Measurements from ENCODE around the gene ADGRA3. TPM values are rescaled to one million over a fixed set of nuclear protein-coding genes. Genes with fewer than 3 reads are reported as not detected.

Gene ADGRA3
- total RNA-seq, 1 experiment from 2014 or later = 56.5 TPM

DNA sequence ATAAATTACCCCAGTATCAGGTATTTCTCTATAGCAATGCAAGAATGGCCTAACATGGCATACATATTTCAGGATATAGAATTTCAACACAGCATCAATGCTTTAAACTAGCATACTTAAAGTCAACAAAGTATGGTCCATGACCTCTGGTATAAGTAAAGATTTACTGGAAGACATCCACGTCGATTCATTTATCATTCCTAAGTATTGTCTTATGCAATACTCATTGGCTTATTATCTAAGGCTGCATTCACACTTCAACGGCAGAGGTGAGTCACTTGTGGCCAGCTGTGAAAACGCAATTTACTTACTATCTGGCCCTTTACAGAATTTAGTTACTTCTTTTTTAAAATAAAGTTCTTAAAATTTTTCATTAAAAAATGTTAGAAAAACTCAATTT, 42.6 kb downstream of the ADGRA3 start:
- Histone ChIP-seq H2BK120ac (ENCODE audit: low read depth, low read length, poor library complexity, severe bottlenecking) (no peak overlapping the region), H2BK15ac (ENCODE audit: low read depth, low read length) (no peak overlapping the region), H4K5ac (ENCODE audit: insufficient read length, low read depth, low read length) (no peak overlapping the region), H2AFZ (ENCODE audit: low read length) (no peak overlapping the region), H4K91ac (ENCODE audit: insufficient read length, low read depth, low read length) (no peak overlapping the region), H3K27ac (ENCODE audit: insufficient read length, low read depth, low read length) (no peak overlapping the region), H4K8ac (replicated peaks; ENCODE audit: insufficient read length, low read depth, low read length) (no peak overlapping the region), H3K56ac (ENCODE audit: insufficient read length, low read depth, low read length) (no peak overlapping the region), H3K79me1 (ENCODE audit: insufficient read depth, low read depth, low read length, poor library complexity, severe bottlenecking) (peaks cover 3% of the 10 kb centered on the region), H2AK5ac (ENCODE audit: insufficient read length, low read length) (no peak overlapping the region), H3T11ph (ENCODE audit: low read length) (no peak overlapping the region), H3K4me2 (ENCODE audit: insufficient read depth, insufficient read length, low read length) (no peak overlapping the region), H3K9me3 (ENCODE audit: control insufficient read depth, low read depth, low read length) (no peaks in the 10 kb centered on the region), H3K9ac (ENCODE audit: extremely low read depth, insufficient read length, low read length) (no peak overlapping the region), H2BK12ac (ENCODE audit: insufficient read length, low read depth, low read length) (no peak overlapping the region), H2BK20ac (ENCODE audit: low read depth, low read length, poor library complexity, severe bottlenecking) (no peak overlapping the region), H2BK5ac (ENCODE audit: insufficient read length, low read length) (no peak overlapping the region), H3K27me3 (ENCODE audit: insufficient read depth, low read length) (no peaks in the 10 kb centered on the region), H4K20me1 (ENCODE audit: control insufficient read depth, insufficient read depth, insufficient read length) (no peaks in the 10 kb centered on the region), H3K4me1 (ENCODE audit: insufficient read depth, low read length) (no peaks in the 10 kb centered on the region), H3K4ac (ENCODE audit: low read depth, low read length) (no peak overlapping the region), H3K18ac (ENCODE audit: insufficient read length, low read depth, low read length) (no peak overlapping the region), H3K23me2 (ENCODE audit: insufficient read length, low read depth, low read length, poor library complexity, severe bottlenecking) (no peaks in the 10 kb centered on the region), H3K23ac (ENCODE audit: insufficient read length, low read depth, low read length) (no peak overlapping the region), H3K79me2 (ENCODE audit: insufficient read depth, low read length) (peaks cover 2% of the 10 kb centered on the region; the same call in 1 of the 2 replicates), H3K14ac (ENCODE audit: insufficient read depth, low read length) (no peak overlapping the region)
- Mint-ChIP-seq H3K4me1 (peaks cover 17 to 19% of the 10 kb centered on the region in 2 experiments), H3K36me3 (ENCODE audit: insufficient read depth in 1 of 3, low read depth in 3 of 3) (peaks cover 28 to 34% (median 30%) of the 10 kb centered on the region in 3 experiments), H3K4me3 (no peak overlapping the region), H3K27me3 (ENCODE audit: low read depth) (no peaks in the 10 kb centered on the region), H3K9me3 (no peaks in the 10 kb centered on the region; a peak in 1 of 5 replicates), H3K27ac (no peak overlapping the region)
- no peak for DNase-seq
- WGBS (ENCODE audit: extremely low coverage, insufficient read length, low lambda C conversion rate) = no CpG with 5 or more reads among the region's 4 CpGs
- TF ChIP-seq, protein P1, sequence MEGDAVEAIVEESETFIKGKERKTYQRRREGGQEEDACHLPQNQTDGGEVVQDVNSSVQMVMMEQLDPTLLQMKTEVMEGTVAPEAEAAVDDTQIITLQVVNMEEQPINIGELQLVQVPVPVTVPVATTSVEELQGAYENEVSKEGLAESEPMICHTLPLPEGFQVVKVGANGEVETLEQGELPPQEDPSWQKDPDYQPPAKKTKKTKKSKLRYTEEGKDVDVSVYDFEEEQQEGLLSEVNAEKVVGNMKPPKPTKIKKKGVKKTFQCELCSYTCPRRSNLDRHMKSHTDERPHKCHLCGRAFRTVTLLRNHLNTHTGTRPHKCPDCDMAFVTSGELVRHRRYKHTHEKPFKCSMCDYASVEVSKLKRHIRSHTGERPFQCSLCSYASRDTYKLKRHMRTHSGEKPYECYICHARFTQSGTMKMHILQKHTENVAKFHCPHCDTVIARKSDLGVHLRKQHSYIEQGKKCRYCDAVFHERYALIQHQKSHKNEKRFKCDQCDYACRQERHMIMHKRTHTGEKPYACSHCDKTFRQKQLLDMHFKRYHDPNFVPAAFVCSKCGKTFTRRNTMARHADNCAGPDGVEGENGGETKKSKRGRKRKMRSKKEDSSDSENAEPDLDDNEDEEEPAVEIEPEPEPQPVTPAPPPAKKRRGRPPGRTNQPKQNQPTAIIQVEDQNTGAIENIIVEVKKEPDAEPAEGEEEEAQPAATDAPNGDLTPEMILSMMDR (conservative IDR thresholded peaks at IDR 0.05) = no peak

Measured in H9 (cell line).